Measurements from ENCODE around the gene PRPSAP2.

The PRPSAP2 gene

DNA sequence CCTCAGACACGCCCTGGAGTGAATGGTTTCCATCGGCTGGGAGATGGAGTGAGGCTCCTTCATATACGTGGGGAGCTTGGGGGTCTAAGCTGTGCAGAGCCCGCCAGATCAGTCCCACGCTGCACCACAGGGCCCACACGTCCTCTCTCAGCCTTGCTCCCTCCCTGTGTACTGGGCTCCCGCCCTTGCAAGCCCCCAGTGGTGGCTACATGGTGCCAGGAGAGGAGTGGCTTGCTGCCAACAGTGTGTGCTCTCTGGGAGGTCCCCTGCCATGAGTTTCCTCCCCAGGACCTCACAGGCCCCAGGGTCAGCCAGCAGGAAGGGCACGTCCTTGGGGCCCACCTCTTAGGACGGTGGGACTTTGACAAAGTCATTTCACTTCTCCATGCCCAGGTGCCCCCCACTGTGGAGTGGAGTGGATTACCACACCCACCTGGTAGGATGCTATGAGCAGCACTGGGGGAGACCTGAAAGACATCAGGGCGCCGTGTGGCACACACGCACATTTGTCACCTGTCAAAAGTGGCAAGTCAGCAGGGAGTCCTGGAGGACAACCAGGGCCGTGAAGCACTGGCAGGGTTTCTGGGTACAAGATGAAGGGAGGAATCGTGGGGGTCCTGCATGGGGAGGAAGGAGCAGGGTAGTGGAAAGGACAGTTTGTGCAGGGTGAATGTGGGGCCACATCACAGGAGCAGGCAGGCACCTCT lies 107.8 kb downstream of the PRPSAP2 start:
- no peak overlapping the region for H3K4me3 ChIP-seq (ENCODE audit: low read length)
- H3K9ac ChIP-seq (ENCODE audit: low read length) = no peak overlapping the region
- no peaks in the 10 kb centered on the region for H3K36me3 ChIP-seq (ENCODE audit: control insufficient read depth, insufficient read depth, low read length, severe bottlenecking)
- H3K27me3 ChIP-seq (replicated peaks; ENCODE audit: control insufficient read depth, insufficient read depth, low read length) = no peaks in the 10 kb centered on the region
- no peak for DNase-seq (ENCODE audit: low read depth)
- peaks cover 39% of the 10 kb centered on the region for H3K4me1 ChIP-seq (ENCODE audit: control insufficient read depth, insufficient read depth, low read length)
- no peaks in the 10 kb centered on the region for H3K9me3 ChIP-seq (ENCODE audit: control insufficient read depth, low read length)

DNA sequence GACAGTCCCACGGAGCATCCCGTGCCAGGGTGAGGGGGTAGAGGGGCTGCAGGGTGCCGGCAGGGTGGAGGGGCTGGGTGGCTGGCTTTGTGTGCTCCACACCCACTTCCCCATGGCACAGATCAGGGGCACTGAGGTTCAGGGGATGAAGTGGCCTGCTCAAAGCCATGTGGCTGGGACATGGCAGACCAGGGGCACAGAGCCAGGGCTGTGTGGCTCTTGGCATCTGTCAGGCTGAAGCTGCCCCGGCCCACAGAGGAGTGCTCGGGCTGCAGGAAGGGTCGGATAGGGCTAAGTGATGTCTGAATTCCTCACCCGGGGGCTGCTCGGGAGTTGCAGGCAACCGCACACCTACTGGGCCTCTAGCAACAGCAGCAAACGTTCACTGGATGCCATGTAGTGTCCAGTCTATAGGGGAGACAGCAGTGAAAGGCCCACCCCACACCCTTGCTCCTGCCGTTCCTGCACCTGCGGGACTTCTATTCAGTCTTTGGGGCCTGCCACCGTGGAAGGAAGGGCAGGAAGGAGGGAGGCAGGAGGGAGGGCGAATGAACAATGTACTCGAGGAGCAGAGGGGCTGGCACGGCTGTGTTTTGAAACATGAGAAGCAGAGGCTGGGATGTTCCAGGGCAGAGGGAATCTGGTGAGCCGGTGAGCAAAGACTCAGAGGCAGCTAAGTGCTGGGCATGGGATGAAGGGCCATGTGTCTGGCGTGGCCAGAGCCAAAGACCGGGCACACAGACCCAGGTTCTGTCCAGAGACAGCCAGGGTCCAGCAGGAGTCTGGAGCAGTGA lies 109.1 kb downstream of the PRPSAP2 start:
- no peak overlapping the region for H3K4me3 ChIP-seq (ENCODE audit: low read length)
- peaks cover 27% of the 10 kb centered on the region for H3K4me1 ChIP-seq (ENCODE audit: control insufficient read depth, insufficient read depth, low read length)
- peak overlapping the region; percentile 29 for H3K9ac ChIP-seq (ENCODE audit: low read length)
- no peaks in the 10 kb centered on the region for H3K27me3 ChIP-seq (replicated peaks; ENCODE audit: control insufficient read depth, insufficient read depth, low read length)
- peak; percentile 45 for DNase-seq (ENCODE audit: low read depth)
- peaks cover 3% of the 10 kb centered on the region for H3K36me3 ChIP-seq (ENCODE audit: control insufficient read depth, insufficient read depth, low read length, severe bottlenecking)
- H3K9me3 ChIP-seq (ENCODE audit: control insufficient read depth, low read length) = no peaks in the 10 kb centered on the region

DNA sequence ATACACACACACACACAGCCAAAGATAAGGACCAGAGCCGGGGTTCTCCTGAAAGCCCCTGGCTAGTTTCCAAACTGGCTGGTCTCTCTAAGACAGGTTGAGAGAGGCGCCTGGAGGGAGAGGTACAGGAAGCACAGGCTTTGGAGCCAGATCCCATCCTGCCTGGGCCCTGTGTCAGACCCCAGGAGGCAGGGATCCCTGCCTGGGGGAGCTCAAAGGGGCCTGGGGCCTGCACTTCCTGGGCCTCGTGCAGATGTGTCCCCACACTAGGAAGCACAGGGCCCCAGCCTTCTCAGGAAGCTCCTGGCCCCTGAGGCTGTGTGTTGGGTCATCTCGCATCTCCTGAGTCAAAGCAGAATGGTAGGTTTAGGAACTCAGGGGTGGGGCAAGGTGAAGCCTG lies 110.0 kb downstream of the PRPSAP2 start:
- DNase-seq (ENCODE audit: low read depth) = no peak
- Histone ChIP-seq H3K4me3 (ENCODE audit: low read length) (no peak overlapping the region), H3K9ac (ENCODE audit: low read length) (no peak overlapping the region), H3K4me1 (ENCODE audit: control insufficient read depth, insufficient read depth, low read length) (peaks cover 19% of the 10 kb centered on the region), H3K9me3 (ENCODE audit: control insufficient read depth, low read length) (no peaks in the 10 kb centered on the region), H3K27me3 (replicated peaks; ENCODE audit: control insufficient read depth, insufficient read depth, low read length) (no peaks in the 10 kb centered on the region), H3K36me3 (ENCODE audit: control insufficient read depth, insufficient read depth, low read length, severe bottlenecking) (peaks cover 3% of the 10 kb centered on the region)

DNA sequence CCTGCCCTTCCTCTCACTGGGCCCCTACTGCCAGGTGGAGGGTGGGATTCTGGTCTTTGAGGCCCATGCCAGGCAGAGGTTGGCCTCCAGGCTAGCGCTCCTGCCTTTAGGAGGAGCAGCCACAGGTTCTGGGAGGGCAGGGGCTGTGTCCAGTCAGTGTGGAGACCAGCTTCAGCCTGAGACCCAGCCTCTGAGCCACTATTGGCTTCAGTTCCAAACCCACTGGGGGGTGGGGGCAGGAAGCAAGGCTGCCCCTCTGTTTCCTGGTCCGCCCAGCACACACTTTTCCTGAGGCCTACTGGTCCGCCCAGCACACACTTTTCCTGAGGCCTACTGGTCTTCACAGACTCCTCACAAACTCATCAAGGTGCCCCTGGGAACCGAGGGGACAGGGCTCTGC lies 110.4 kb downstream of the PRPSAP2 start:
- Histone ChIP-seq H3K36me3 (ENCODE audit: control insufficient read depth, insufficient read depth, low read length, severe bottlenecking) (peaks cover 3% of the 10 kb centered on the region), H3K9ac (ENCODE audit: low read length) (no peak overlapping the region), H3K27me3 (replicated peaks; ENCODE audit: control insufficient read depth, insufficient read depth, low read length) (no peaks in the 10 kb centered on the region), H3K4me3 (ENCODE audit: low read length) (no peak overlapping the region), H3K4me1 (ENCODE audit: control insufficient read depth, insufficient read depth, low read length) (peaks cover 14% of the 10 kb centered on the region), H3K9me3 (ENCODE audit: control insufficient read depth, low read length) (no peaks in the 10 kb centered on the region)
- DNase-seq (ENCODE audit: low read depth) = no peak

DNA sequence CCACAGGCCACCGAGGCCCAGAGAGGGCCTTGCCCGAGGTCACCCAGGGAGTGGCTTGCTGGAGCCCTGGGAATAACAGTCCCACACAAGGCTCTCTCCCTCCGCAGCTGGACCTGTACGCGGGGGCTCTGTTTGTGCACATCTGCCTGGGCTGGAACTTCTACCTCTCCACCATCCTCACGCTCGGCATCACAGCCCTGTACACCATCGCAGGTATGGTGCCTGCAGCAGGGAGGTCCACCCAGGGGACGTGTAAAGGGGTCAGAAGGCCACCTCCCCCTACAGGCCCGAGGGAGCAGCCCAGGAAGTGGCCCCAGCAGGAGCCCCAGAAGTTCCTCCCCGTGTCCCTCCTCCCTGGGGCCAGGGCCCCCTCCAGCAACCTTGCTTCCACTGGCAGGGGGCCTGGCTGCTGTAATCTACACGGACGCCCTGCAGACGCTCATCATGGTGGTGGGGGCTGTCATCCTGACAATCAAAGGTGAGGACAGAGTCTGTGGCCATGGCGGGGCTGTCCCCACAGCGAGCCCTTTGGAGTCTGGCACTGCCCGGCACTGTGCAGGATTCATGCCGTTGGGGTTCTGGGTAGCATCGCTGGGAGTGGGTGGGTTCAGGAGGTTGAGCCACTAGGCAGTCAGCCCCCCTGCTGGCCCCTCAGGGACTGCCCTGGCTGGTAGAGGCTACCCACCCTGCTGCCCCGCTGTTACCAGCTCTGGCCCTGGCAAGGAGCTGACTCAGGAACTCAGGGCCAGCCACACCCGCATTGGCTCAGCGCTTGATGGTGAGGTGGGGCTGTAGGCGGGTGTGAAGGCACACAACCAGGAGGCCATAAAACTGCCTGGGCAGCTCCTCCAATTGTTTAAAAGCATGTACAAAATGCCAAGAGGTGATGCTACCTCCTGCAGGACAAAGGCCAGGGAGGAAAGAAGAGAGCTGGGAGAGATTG lies 111.3 kb downstream of the PRPSAP2 start:
- no peak for DNase-seq (ENCODE audit: low read depth)
- Histone ChIP-seq H3K27me3 (replicated peaks; ENCODE audit: control insufficient read depth, insufficient read depth, low read length) (no peaks in the 10 kb centered on the region), H3K9me3 (ENCODE audit: control insufficient read depth, low read length) (no peaks in the 10 kb centered on the region), H3K9ac (ENCODE audit: low read length) (no peak overlapping the region), H3K4me3 (ENCODE audit: low read length) (no peak overlapping the region), H3K36me3 (ENCODE audit: control insufficient read depth, insufficient read depth, low read length, severe bottlenecking) (peaks cover 3% of the 10 kb centered on the region), H3K4me1 (ENCODE audit: control insufficient read depth, insufficient read depth, low read length) (peaks cover 11% of the 10 kb centered on the region)

DNA sequence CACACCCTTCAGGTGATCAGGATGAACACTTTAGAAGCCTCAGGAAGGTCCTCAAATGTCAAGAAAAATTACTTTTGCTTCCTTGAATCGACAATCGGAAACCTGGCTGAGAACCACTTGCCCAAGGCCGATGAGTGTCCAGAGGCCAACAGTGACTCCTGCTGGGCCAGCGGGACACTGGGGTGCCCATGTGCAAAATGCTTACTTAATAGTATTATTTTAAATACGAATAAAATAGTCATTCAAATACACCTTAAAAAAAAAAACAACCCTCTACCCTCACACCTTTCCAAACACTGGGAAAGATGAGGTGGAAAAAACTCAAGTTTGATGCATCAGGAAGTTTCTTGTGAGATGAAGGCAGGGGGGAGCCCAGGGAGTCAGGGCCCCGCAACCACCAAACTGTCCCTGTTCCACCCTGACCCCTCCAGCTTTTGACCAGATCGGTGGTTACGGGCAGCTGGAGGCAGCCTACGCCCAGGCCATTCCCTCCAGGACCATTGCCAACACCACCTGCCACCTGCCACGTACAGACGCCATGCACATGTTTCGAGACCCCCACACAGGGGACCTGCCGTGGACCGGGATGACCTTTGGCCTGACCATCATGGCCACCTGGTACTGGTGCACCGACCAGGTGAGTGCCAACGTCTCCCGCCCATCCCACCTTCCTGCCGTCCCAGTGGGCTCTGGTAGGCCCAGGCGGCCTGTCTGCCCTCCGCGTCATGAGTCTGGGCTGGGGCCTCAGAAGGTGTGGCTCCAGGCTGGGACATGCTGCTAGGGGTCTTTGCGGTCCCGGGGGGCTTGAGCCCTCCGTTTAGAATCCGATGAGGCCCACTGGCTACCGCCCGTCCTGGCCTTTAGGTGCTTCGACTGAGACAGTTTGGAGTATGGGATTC lies 112.9 kb downstream of the PRPSAP2 start:
- H3K4me1 ChIP-seq (ENCODE audit: control insufficient read depth, insufficient read depth, low read length) = peaks cover 11% of the 10 kb centered on the region
- H3K36me3 ChIP-seq (ENCODE audit: control insufficient read depth, insufficient read depth, low read length, severe bottlenecking) = peaks cover 3% of the 10 kb centered on the region
- H3K27me3 ChIP-seq (replicated peaks; ENCODE audit: control insufficient read depth, insufficient read depth, low read length) = no peaks in the 10 kb centered on the region
- H3K9me3 ChIP-seq (ENCODE audit: control insufficient read depth, low read length) = no peaks in the 10 kb centered on the region
- DNase-seq (ENCODE audit: low read depth) = no peak
- H3K4me3 ChIP-seq (ENCODE audit: low read length) = no peak overlapping the region
- H3K9ac ChIP-seq (ENCODE audit: low read length) = no peak overlapping the region

DNA sequence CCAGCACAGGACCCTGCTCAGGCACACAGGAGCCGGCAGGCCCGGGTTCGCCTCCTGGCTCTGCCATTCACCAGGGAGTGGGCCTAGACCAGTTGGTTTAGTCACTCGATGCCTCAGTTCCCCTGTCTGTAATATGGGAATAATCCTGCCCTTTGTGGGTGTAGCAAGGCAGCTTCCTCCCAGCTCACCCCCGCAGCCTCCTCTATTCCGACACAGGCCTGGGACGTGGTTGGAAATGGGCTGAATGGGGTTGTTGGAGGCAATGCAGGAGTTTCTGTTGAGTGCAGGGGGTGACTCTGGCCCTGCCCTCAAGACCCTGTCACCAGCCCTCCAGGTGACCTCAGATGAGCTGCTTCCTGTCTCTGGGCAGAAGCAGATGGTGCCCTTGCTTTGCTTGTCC lies 113.9 kb downstream of the PRPSAP2 start:
- Histone ChIP-seq H3K9ac (ENCODE audit: low read length) (no peak overlapping the region), H3K36me3 (ENCODE audit: control insufficient read depth, insufficient read depth, low read length, severe bottlenecking) (peaks cover 3% of the 10 kb centered on the region), H3K27me3 (replicated peaks; ENCODE audit: control insufficient read depth, insufficient read depth, low read length) (no peaks in the 10 kb centered on the region), H3K4me1 (ENCODE audit: control insufficient read depth, insufficient read depth, low read length) (peaks cover 8% of the 10 kb centered on the region), H3K4me3 (ENCODE audit: low read length) (no peak overlapping the region), H3K9me3 (ENCODE audit: control insufficient read depth, low read length) (no peaks in the 10 kb centered on the region)
- no peak for DNase-seq (ENCODE audit: low read depth)

DNA sequence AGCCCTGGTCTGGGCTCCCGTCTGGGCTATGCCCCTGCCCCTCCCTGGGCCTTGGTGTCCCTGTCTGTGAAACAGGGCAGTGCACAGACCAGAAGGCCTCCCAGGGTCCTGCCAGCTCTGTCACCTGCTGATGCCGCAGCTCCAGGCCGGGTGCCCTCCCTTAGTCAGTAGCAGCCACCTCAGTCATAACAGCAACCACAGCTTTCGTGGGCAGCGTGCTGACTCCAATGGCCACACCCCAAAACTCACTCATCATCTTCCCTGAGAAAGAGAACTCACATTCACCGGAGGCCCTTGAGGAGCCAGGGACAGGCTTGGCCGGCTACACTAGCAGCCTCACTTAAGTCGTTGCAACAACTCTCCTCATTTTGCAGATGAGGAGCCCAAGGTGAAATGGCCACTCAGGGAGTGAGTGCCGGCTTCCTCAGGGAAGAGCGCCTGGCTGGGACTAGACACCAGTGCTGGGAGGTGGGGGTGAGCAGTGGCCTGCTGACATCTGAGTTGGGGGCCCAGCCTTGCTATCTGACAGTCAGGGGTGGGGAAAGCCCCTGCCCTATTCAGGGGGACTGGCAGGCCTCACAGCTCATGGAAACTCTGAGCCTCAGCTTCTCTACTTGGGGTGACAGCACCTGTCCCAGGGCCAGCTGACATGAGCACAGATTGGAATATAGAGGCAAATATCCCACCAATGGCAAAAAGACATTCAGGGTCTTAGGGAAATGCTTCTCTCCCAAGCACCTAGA lies 116.6 kb downstream of the PRPSAP2 start:
- Histone ChIP-seq H3K4me3 (ENCODE audit: low read length) (no peak overlapping the region), H3K9me3 (ENCODE audit: control insufficient read depth, low read length) (no peaks in the 10 kb centered on the region), H3K4me1 (ENCODE audit: control insufficient read depth, insufficient read depth, low read length) (no peaks in the 10 kb centered on the region), H3K36me3 (ENCODE audit: control insufficient read depth, insufficient read depth, low read length, severe bottlenecking) (peaks cover 20% of the 10 kb centered on the region), H3K9ac (ENCODE audit: low read length) (no peak overlapping the region), H3K27me3 (replicated peaks; ENCODE audit: control insufficient read depth, insufficient read depth, low read length) (no peaks in the 10 kb centered on the region)
- no peak for DNase-seq (ENCODE audit: low read depth)

DNA sequence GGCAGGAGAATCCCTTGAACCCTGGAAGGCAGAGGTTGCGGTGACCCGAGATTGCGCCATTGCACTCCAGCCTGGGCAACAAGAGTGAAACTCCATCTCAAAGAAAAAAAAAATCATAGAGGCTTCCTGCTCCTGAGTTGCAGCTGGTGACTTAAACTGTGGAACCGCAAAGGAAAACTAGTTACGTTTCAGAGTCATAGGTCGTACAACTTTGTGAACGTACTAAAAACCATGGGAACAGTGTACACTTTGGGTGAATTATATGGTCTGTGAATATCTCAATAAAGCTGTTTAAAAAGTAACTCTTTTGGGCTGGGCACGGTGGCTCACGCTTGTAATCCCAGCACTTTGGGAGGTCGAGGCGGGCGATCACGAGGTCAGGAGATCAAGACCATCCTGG lies 117.7 kb downstream of the PRPSAP2 start:
- H3K27me3 ChIP-seq (replicated peaks; ENCODE audit: control insufficient read depth, insufficient read depth, low read length) = no peaks in the 10 kb centered on the region
- H3K9ac ChIP-seq (ENCODE audit: low read length) = no peak overlapping the region
- H3K4me3 ChIP-seq (ENCODE audit: low read length) = no peak overlapping the region
- H3K4me1 ChIP-seq (ENCODE audit: control insufficient read depth, insufficient read depth, low read length) = no peaks in the 10 kb centered on the region
- no peak for DNase-seq (ENCODE audit: low read depth)
- no peaks in the 10 kb centered on the region for H3K9me3 ChIP-seq (ENCODE audit: control insufficient read depth, low read length)
- H3K36me3 ChIP-seq (ENCODE audit: control insufficient read depth, insufficient read depth, low read length, severe bottlenecking) = peaks cover 20% of the 10 kb centered on the region

DNA sequence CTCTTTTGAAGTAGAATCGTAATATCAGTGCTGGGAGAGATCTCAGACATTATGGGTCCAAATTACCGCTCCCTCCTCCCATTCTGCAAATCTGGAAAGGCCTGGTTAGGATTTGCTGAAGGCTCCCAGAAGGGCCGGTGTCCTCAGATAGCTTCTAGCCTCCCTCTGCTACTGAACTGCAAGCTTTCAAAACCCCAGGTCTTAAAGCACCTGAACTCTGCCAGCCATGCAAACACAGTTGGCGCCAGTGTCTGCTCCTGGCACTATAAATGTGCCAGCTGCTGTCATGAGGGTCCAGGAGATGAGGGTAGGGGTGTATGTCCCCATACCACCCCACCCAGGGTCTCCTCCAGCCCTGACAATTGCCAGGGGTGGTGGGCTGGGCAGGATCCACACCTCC lies 118.3 kb downstream of the PRPSAP2 start:
- Histone ChIP-seq H3K9ac (ENCODE audit: low read length) (no peak overlapping the region), H3K4me1 (ENCODE audit: control insufficient read depth, insufficient read depth, low read length) (no peaks in the 10 kb centered on the region), H3K9me3 (ENCODE audit: control insufficient read depth, low read length) (no peaks in the 10 kb centered on the region), H3K4me3 (ENCODE audit: low read length) (no peak overlapping the region), H3K27me3 (replicated peaks; ENCODE audit: control insufficient read depth, insufficient read depth, low read length) (no peaks in the 10 kb centered on the region), H3K36me3 (ENCODE audit: control insufficient read depth, insufficient read depth, low read length, severe bottlenecking) (peaks cover 18% of the 10 kb centered on the region)
- no peak for DNase-seq (ENCODE audit: low read depth)

Data from adipocyte (in vitro differentiated cells).